Astrocyte of the spinal cord (primary cell): ENCODE results near the gene SORCS2.

Experiments used
- DNase-seq: peaks from one replicate; pipeline ENCODE4 v3.0.0; 2011; ENCODE audit warnings: low read depth, low spot score
- H3K4me3 ChIP-seq: 2 replicates; pipeline ENCODE4 v1.5.1; 2011; ENCODE audit warnings: low read depth, mild to moderate bottlenecking, low read length, moderate library complexity
- in situ Hi-C: cut with HindIII; loops from 2 replicates; pipeline ENCODE4 v1.10.0; 2017; ENCODE audit warnings: low sequenced_read_pairs
- TF ChIP-seq, protein P1 (sequence below): IDR thresholded peaks from 2 replicates; pipeline ENCODE4 v1.5.1; 2012; ENCODE audit warnings: low read depth, mild to moderate bottlenecking, low read length, inconsistent platforms

Gene SORCS2

DNA sequence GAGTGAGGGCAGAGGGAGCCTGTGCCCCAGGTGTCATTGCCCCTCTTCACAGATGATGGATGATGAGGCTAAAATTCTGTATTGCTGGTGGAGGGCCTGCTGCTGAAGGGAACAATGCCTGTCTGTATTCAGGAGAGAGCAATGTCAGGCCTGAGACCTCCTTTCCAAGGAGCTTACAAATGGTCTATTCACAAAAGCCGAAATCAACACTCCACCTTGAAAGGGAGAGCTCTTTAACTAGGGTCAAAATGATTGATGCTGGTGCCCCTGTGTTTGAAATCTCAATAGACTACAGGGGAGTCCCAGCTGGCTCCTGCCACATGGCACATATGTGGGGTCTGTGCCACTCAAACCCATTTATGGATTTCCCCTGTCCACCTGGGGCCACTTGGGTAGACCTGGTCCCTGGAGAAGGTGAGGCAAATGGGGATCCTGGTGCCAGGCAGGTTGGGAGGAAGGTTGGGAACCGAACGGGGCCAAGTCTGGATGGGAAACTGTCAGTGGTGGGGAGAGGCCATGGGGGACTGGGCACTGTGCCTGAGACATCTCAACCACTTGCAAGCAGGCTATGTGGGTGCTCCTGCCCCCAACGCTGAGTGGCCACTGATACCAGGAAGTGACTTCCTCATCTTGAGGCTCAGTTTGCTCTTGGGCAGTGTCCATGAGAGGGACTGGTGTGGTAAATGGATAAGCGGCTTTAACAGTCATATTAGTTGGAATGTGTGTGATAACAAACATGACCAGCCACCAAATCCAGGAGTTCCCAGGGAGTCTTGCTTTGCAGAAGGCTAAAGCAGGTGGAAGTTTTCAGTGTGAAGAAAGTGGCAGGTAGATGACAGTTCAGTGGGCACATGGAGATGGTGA lies 466.2 kb downstream of the SORCS2 start:
- TF ChIP-seq, protein P1, sequence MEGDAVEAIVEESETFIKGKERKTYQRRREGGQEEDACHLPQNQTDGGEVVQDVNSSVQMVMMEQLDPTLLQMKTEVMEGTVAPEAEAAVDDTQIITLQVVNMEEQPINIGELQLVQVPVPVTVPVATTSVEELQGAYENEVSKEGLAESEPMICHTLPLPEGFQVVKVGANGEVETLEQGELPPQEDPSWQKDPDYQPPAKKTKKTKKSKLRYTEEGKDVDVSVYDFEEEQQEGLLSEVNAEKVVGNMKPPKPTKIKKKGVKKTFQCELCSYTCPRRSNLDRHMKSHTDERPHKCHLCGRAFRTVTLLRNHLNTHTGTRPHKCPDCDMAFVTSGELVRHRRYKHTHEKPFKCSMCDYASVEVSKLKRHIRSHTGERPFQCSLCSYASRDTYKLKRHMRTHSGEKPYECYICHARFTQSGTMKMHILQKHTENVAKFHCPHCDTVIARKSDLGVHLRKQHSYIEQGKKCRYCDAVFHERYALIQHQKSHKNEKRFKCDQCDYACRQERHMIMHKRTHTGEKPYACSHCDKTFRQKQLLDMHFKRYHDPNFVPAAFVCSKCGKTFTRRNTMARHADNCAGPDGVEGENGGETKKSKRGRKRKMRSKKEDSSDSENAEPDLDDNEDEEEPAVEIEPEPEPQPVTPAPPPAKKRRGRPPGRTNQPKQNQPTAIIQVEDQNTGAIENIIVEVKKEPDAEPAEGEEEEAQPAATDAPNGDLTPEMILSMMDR, result no peak
- in situ Hi-C loops, result no loop called here
- peak; percentile 24 for DNase-seq

DNA sequence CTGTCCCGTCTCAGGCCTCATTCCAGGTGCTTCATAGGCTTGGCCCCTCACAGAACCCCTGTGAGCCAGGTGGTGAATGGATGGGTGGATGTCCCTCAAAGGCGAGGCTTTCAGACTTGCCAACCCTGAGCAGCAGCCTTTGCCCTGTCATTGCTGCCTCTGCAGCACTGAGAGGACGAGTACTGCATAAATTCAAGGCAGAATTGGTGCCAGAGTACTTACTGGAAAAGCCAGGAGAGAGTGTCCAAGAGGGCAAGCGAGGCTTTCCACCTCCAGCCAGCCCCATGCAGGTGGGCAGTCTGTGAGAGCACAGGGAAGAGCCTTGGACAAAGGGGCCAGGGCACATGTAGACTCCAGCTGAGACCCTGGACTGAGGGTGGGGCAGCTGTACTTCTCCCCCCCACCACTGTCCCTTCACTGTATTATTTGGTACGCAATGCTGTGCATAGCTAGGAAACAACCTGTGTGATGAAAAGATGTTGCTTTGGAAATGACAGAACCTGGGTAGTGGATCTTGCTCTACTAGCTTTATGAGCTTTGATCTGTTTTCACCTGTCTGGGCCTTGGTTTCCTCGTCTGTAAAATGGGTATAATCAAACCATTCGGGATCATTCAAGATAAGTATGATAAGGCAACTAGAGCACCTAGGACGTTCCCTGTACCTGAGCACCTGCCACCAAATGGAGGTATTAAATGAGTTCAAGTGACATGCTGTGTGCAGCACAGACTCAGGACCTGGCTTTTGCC lies 467.3 kb downstream of the SORCS2 start:
- TF ChIP-seq, protein P1, result no peak
- no peak for DNase-seq
- H3K4me3 ChIP-seq, result no peak overlapping the region
- in situ Hi-C loops, result no loop called here

More for the DNA sequence above, 466.2 kb downstream of the SORCS2 start:
- no peak overlapping the region for H3K4me3 ChIP-seq

DNA sequence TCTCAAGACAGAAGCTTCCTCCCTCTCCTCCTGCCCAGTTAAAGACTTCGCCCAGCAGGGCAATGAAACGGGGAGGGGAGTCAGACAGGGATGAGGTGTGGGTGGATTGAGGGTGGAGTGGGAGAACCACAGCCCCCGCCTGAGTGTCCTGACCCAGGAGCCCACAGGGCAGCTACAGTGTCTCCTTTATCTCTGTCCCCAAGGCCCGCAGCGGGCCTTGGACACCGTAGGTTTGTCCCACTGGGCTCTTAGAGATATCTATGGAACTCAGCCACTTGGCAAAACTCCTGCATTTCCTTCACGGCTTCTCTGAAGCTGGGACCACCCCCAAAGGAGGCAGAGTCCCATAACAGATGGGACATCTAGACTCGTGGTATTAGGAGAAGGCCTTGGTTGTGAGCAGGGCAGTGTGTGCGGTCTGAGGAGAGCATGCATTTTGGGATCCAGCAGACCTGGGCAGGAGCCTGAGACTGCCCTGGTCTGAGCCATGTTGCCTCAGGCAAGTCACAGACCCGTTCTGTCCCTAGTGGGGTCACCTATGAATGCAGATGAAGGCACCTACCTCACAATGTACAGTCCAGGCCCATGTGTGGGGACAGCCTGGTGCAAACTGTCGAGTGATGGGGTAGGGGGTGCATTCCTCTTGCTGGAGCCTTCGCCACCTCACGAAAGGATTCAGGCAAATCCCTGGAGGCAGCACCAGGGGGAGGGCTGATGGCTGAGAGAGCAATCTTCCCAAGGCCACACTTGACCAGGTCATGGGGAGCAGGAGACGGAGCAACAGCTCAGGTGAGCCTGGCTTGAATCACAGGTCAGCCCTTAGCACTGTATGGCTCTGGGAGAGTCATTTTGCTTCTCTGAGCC lies 468.1 kb downstream of the SORCS2 start:
- in situ Hi-C loops, result no loop called here
- TF ChIP-seq, protein P1, result no peak
- no peak for DNase-seq
- no peak overlapping the region for H3K4me3 ChIP-seq

DNA sequence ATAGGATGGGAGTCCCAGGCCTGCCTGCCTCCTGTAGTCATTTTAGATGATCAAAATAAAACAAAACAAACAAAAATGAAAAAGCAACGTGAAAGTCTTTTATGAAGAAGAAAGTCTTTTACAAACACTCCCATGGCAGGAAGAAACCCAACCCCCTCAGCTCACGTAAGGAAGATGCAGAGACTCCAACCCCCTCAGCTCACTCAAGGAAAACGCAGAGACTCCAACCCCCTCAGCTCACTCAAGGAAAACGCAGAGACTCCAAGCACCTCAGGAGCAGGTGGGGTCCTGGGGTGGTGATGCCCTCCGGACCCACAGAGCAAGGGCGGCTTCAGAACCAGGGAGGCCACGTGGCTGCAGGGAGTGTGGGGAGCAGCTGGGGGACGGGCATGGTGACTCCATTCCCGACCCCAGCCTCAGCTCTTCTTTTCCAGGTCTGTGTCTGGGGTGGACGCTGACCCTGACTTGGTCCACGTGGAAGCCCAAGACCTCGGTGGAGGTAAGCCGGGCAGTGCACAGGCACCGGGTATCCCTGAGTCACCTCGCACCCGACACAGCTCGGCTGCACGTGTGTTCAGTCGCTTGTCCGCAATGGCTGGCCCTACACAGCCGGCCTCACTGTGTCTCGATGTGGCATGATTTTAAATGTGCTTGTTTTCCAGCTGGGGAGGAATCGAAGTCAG lies 468.9 kb downstream of the SORCS2 start:
- H3K4me3 ChIP-seq, result no peak overlapping the region
- TF ChIP-seq, protein P1, result no peak
- in situ Hi-C loops, result no loop called here
- no peak for DNase-seq

DNA sequence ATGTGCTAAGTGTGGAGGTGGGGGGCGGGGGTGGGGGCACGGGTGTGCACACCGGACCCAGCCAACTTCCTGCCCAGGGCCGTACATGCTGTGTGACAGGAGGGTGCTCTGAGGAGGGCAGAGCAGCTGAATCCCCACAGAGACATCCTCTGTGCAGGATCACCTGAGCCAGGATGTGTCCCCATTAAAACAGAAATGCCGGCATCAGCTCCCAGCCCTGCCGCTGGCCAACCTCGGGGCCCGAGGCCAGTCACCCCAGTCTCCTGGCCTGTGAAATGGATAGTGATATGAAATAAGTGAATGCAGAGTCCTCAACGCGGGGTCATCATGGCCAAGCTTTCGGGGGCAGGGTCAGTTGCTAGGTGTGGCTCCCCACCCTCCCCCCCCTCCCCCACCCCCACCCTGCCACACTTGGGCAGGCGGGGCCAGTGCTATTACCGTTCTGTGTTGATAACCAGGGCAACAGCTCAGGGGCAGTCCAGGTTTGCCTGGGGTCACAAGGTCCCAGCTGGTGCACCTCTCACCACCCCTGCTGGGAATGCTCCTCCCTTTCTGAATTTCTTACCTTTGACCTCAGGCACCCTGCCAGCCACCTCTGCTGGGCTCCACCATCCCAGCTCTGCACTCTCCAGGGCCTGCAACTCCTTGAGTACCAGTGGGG lies 469.6 kb downstream of the SORCS2 start:
- TF ChIP-seq, protein P1, result no peak
- no peak overlapping the region for H3K4me3 ChIP-seq
- DNase-seq, result no peak
- in situ Hi-C loops, result no loop called here
